Lower leg skin (tissue), 4 donors: Measurements from ENCODE around the gene ZER1. TPM values are rescaled to one million over a fixed set of nuclear protein-coding genes. Genes with fewer than 3 reads are reported as not detected.

Source experiments
- DNase-seq, 2 donors: peaks; one replicate each; pipeline ENCODE4 v3.0.0-alpha.2; 2019; ENCODE audit warnings: low spot score in 2 of 2
- H3K4me3 ChIP-seq: fragments of 200-600 bp; sonication (generic); 2 replicates; pipeline ENCODE4 v1.5.1; 2017; ENCODE audit warnings: mild to moderate bottlenecking, low read depth; ENCODE audit not compliant: poor library complexity, severe bottlenecking
- POLR2A ChIP-seq, 2 donors: fragments of 450-650 bp; IDR thresholded peaks; one replicate each; pipeline ENCODE4 v1.6.1; 2016 to 2017; ENCODE audit warnings: antibody characterized with exemption in 2 of 2, mild to moderate bottlenecking in 1 of 2, moderate library complexity in 1 of 2
- WGBS, 2 donors: methylation state at CpG; one replicate each; pipeline ENCODE4 v1.1.5; 2018; 5-methylcytosine and 5-hydroxymethylcytosine counted together
- intact Hi-C: fragments of 100-400 bp; cut with DNase I; formaldehyde crosslinking; loops from one replicate; pipeline ENCODE4 v1.15.0; 2023; ENCODE audit warnings: low total_unique reads
- total RNA-seq, 4 donors: library from RNA; depleted of rRNA; stranded (reverse); fragments of >200 nt; gene quantifications; one replicate each; pipeline ENCODE4 v1.1.0, GENCODE V29; 2016
- TF ChIP-seq, protein P1 (sequence below), 3 donors: fragments of 450-650 bp; IDR thresholded peaks; one replicate each; pipeline ENCODE4 v1.5.1; 2016; ENCODE audit warnings: antibody characterized with exemption in 3 of 3, mild to moderate bottlenecking in 3 of 3, moderate library complexity in 2 of 3

Gene ZER1
- total RNA-seq, 4 donors from 2014 or later: 66.5 to 104 (median 73.2) TPM

DNA sequence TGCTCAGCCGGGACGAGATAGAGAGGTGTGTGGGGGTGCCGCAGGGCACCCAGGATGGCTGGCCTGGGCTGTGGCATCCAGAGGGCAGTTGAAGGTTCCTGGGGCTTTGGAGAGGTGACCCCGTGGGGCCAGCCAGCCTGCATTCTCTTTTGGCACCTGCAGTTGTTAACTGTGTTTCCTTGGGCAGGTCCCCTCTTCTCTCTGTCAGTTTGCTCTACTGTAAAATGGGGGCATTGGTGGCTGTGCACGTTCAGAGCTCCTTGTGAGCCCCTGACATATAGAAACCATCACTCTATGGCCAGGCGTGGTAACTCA, 56.3 kb downstream of the ZER1 start:
- H3K4me3 ChIP-seq: no peak overlapping the region
- peak in 1 of 2 donors; percentile 58 for DNase-seq
- no peak for TF ChIP-seq POLR2A (IDR thresholded peaks at IDR 0.05)
- TF ChIP-seq, protein P1, sequence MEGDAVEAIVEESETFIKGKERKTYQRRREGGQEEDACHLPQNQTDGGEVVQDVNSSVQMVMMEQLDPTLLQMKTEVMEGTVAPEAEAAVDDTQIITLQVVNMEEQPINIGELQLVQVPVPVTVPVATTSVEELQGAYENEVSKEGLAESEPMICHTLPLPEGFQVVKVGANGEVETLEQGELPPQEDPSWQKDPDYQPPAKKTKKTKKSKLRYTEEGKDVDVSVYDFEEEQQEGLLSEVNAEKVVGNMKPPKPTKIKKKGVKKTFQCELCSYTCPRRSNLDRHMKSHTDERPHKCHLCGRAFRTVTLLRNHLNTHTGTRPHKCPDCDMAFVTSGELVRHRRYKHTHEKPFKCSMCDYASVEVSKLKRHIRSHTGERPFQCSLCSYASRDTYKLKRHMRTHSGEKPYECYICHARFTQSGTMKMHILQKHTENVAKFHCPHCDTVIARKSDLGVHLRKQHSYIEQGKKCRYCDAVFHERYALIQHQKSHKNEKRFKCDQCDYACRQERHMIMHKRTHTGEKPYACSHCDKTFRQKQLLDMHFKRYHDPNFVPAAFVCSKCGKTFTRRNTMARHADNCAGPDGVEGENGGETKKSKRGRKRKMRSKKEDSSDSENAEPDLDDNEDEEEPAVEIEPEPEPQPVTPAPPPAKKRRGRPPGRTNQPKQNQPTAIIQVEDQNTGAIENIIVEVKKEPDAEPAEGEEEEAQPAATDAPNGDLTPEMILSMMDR (IDR thresholded peaks at IDR 0.05): no peak
- 81 to 91% methylated on average over 6 of the region's 6 CpGs for WGBS, 2 donors
- intact Hi-C loops: no loop called here

- peak in 1 of 2 donors; percentile 76 for DNase-seq
- intact Hi-C loops: no loop called here
- no peak for TF ChIP-seq POLR2A (IDR thresholded peaks at IDR 0.05)
- TF ChIP-seq, protein P1 (IDR thresholded peaks at IDR 0.05): no peak
- no peak overlapping the region for H3K4me3 ChIP-seq
- WGBS, 2 donors: 87 to 88% methylated on average over 23 to 24 of the region's 24 CpGs
Observed at GRCh38 chr9:128714586-128715435, 56.9 kb downstream of the ZER1 start.

- H3K4me3 ChIP-seq: no peak overlapping the region
- TF ChIP-seq, protein P1 (IDR thresholded peaks at IDR 0.05): no peak
- no peak for TF ChIP-seq POLR2A (IDR thresholded peaks at IDR 0.05)
- peak in 1 of 2 donors; percentile 68 for DNase-seq
- intact Hi-C loops: no loop called here
- WGBS, 2 donors: 92 to 96% methylated on average over 15 to 19 of the region's 19 CpGs
Observed at GRCh38 chr9:128713941-128714573, 57.7 kb downstream of the ZER1 start.

GRCh38 chr9:128713411-128713780, 58.3 kb downstream of the ZER1 start:
- intact Hi-C loops: no loop called here
- DNase-seq: no peak
- no peak for TF ChIP-seq POLR2A (IDR thresholded peaks at IDR 0.05)
- TF ChIP-seq, protein P1 (IDR thresholded peaks at IDR 0.05): no peak
- WGBS, 2 donors: 91 to 94% methylated on average over 7 to 13 of the region's 13 CpGs
- no peak overlapping the region for H3K4me3 ChIP-seq

- peak in 1 of 2 donors; percentile 79 for DNase-seq
- intact Hi-C loops: no loop called here
- H3K4me3 ChIP-seq: no peak overlapping the region
- TF ChIP-seq, protein P1 (IDR thresholded peaks at IDR 0.05): no peak
- no peak for TF ChIP-seq POLR2A (IDR thresholded peaks at IDR 0.05)
- WGBS, 2 donors: 94 to 96% methylated on average over 24 to 26 of the region's 26 CpGs
Observed at GRCh38 chr9:128712451-128713410, 59.0 kb downstream of the ZER1 start.
